Right lobe of liver (tissue), 6 donors: ENCODE data around the gene MYO10. TPM values are rescaled to one million over a fixed set of nuclear protein-coding genes. Genes with fewer than 3 reads are reported as not detected.

Experiments used
- ATAC-seq, 4 donors: fragments of 200-7000 bp; cut with Tn5 transposase; one replicate each; pipeline ENCODE4 v1.9.1; 2020; ENCODE audit warnings: mild to moderate bottlenecking in 4 of 4, moderate library complexity in 4 of 4
- DNase-seq, 3 donors: peaks; one replicate each; pipeline ENCODE4 v3.0.0-alpha.2; 2020
- H3K27ac ChIP-seq, 3 donors: fragments of 200-600 bp; one replicate each; pipeline ENCODE4 v1.8.0; 2022
- H3K27me3 ChIP-seq, 2 donors: fragments of 200-600 bp; one replicate each; pipeline ENCODE4 v1.8.0; 2022
- H3K36me3 ChIP-seq, 4 donors: fragments of 200-600 bp; sonication (generic) in 1 of 4; one replicate each; pipeline versions ENCODE4 v1.5.1 to v1.8.0; 2017 to 2022; ENCODE audit warnings: control low read depth in 1 of 4
- H3K4me1 ChIP-seq, 4 donors: fragments of 200-600 bp; sonication (generic) in 1 of 4; one replicate each; pipeline versions ENCODE4 v1.5.1 to v1.8.0; 2017 to 2022; ENCODE audit warnings: control low read depth in 1 of 4
- H3K4me3 ChIP-seq, 3 donors: fragments of 200-600 bp; one replicate each; pipeline ENCODE4 v1.8.0; 2022
- H3K9me3 ChIP-seq, 4 donors: fragments of 200-600 bp; sonication (generic) in 1 of 4; one replicate each; pipeline versions ENCODE4 v1.5.1 to v1.8.0; 2017 to 2022; ENCODE audit warnings: control low read depth in 1 of 4
- POLR2A ChIP-seq: fragments of 450-650 bp; IDR thresholded peaks from one replicate; pipeline ENCODE4 v1.6.1; 2017; ENCODE audit warnings: antibody characterized with exemption, mild to moderate bottlenecking
- WGBS: methylation state at CpG from one replicate; pipeline ENCODE4 v1.1.6; 2018; ENCODE audit warnings: low coverage, low lambda C conversion rate; ENCODE audit not compliant: insufficient coverage; ENCODE audit errors: missing lambda C conversion rate; 5-methylcytosine and 5-hydroxymethylcytosine counted together
- intact Hi-C, 2 donors: fragments of 100-400 bp; cut with DNase I; formaldehyde crosslinking; loops; one replicate each; pipeline versions ENCODE4 v1.11.2 to v1.14.1; 2022
- small RNA-seq, 2 experiments: library from RNA; depleted of rRNA; stranded (forward); fragments of <200 nt; gene quantifications; one replicate each; pipeline ENCODE3, GENCODE V24; 2016
- total RNA-seq, 6 experiments: library from RNA; depleted of rRNA in 2 of 6; stranded (reverse); fragments of >200 nt in 2 of 6; fragmentation: NEBNext Ultra II Directional in 3 of 6; extraction: Animal tissue kit (Norgen Biotek cat#: 25700) in 3 of 6; gene quantifications; one replicate each; pipeline versions ENCODE4 v1.1.0 to v1.2.4, GENCODE V29; 2016 to 2023
- TF ChIP-seq, protein P1 (sequence below), 4 donors: fragments of 200-600 bp in 3 of 4; fragments of 450-650 bp in 1 of 4; IDR thresholded peaks; one replicate each; pipeline versions ENCODE4 v1.5.1 to v1.8.0; 2016 to 2022; ENCODE audit warnings: antibody characterized with exemption in 4 of 4, mild to moderate bottlenecking in 2 of 4
- donor health status: DM: no; HTN: yes; CAD: no.
- donor health status: DM: no; HTN: no; CAD: no.
- donor health status: DM: no; HTN: no; CAD: no.
- donor health status: DM: no; HTN: yes; CAD: no.
- donor health status: DM: no; HTN: yes; CAD: no.

The MYO10 gene
- total RNA-seq, 6 experiments from 2014 or later, result 3.9 to 13.1 (median 6.9) TPM

DNA sequence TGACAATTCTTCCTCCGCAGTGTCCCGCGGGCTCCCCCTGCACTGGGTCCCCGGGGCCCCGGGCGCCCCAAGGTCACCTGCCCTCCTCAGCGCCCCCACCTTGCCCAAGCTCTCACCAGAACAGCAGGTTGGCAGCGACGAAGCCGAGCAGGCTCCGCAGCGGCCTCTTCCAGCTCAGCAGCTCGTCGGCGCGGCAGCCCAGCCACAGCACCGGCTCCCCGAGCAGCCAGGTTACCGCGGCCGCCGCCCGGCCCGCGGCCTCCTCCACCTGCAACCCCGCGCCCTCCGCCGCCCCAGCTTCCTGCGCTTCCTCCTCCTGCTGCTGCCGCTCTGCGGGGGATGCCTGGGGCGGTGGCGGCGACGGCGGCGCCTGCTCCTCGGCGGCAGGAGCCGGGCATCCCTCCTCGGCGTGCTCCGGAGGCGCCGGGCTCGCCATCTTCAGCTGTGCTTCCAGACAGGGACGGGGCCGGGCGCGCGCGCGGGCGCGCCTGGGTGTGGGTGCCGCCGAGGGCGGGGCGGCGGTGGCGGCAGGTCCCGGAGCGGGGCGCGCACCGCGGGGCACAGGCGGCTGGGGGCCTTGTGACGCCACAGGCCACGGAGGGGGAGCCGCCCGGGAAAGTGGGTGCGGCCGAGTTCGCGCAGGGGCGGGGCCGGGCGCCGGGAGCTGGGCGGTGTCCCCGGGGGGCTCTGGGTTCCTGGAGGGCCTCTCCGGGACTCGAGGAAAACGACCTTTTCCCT, 319.4 kb downstream of the MYO10 start, which contains the start of gene RETREG1:
RETREG1 (minus strand) TSS at position 462 of the 738 bp plus-strand sequence; CDS start at position 436, 26 bp downstream.
- TF ChIP-seq, protein P1, sequence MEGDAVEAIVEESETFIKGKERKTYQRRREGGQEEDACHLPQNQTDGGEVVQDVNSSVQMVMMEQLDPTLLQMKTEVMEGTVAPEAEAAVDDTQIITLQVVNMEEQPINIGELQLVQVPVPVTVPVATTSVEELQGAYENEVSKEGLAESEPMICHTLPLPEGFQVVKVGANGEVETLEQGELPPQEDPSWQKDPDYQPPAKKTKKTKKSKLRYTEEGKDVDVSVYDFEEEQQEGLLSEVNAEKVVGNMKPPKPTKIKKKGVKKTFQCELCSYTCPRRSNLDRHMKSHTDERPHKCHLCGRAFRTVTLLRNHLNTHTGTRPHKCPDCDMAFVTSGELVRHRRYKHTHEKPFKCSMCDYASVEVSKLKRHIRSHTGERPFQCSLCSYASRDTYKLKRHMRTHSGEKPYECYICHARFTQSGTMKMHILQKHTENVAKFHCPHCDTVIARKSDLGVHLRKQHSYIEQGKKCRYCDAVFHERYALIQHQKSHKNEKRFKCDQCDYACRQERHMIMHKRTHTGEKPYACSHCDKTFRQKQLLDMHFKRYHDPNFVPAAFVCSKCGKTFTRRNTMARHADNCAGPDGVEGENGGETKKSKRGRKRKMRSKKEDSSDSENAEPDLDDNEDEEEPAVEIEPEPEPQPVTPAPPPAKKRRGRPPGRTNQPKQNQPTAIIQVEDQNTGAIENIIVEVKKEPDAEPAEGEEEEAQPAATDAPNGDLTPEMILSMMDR (IDR thresholded peaks at IDR 0.05), result no peak
- TF ChIP-seq POLR2A, result peak; percentile 18
- Histone ChIP-seq H3K4me3 (peak within 1 kb of the TSS; percentile 69 to 78 (median 70)), H3K27me3 (no peaks in the 10 kb centered on the region), H3K4me1 (peaks cover 0 to 4% (median 0%) of the 10 kb centered on the region in 4 donors), H3K27ac (peak within 1 kb of the TSS in 2 of 3 donors; percentile 43 to 58), H3K36me3 (no peaks in the 10 kb centered on the region), H3K9me3 (no peaks in the 10 kb centered on the region)
- no CpG with 5 or more reads among the region's 86 CpGs for WGBS
- ATAC-seq, result peak; percentile 70 to 82 (median 82)
- intact Hi-C loops, result no loop called here
- DNase-seq, result peak; percentile 57 to 72 (median 71)

DNA sequence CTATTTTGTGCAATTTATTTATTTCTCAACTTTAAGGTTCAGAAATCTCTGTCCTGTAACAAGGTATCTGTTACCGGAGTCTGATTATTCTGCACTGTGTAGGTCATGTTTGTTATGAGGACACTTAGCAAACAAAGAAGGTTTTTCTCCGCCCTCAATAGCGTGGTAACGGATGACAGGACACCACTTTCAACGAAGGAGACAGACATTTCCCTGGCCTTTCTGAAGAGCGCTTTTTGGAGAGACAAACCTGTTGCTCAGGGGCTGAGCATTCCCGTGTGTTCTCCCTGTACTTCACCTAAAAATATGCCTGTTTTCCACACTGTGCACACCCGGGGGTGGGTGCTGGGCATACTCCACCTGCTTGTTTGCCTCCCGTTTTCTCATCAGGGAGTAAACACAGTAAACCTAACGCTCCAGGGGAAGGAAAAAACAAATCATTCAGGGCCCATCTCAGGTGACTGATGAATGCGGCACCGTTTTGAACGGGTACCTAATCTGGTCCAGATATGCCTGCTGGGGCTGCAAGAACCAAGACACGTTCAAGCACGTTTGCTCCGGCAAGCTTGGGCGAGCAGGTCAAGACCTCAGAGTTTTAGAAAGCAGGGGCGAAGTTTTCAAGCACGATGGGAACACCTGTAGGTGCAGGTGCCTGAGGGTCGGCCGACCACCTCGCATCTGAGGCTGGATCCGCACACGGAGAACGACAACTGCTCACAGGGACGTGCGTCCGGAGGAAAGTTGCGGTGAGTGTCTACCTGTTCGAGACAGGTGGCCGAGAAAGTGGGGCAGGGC, 320.1 kb downstream of the MYO10 start:
- 12% methylated on average over 23 of the region's 31 CpGs for WGBS

DNA sequence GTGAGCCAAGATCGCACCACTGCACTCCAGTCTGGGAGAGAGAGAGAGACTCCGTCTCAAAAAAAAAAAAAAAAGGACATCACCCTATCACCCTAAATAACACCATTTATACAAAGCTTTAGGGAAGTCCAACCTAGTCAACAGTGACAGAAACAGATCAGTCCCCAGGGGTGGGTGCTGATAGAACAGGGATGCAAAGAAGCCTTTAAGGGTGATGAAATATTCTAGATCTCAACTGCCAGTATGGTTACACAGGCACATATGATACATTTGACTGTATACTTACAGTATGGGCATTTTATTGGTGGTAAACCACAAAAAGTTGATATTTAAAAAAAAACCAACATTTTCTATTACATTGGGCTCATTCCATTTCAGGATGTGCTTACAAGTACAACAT, 324.1 kb downstream of the MYO10 start:
- DNase-seq (no peak), ATAC-seq (no peak)
- no peaks in the 10 kb centered on the region for H3K27me3 ChIP-seq
- intact Hi-C loops, result no loop called here
- no peaks in the 10 kb centered on the region for H3K36me3 ChIP-seq
- no peak for TF ChIP-seq POLR2A
- TF ChIP-seq, protein P1 (IDR thresholded peaks at IDR 0.05), result no peak
- no peaks in the 10 kb centered on the region for H3K9me3 ChIP-seq
- no peak overlapping the region for H3K27ac ChIP-seq
- WGBS, result no CpG with 5 or more reads among the region's 2 CpGs
- peaks cover 0 to 4% (median 0%) of the 10 kb centered on the region in 4 donors for H3K4me1 ChIP-seq
- H3K4me3 ChIP-seq, result no peak overlapping the region

More for the DNA sequence above, 320.1 kb downstream of the MYO10 start:
- DNase-seq (no peak), ATAC-seq (peak; percentile 64 to 78 (median 72))
- Histone ChIP-seq H3K27ac (peak overlapping the region in 2 of 3 donors; percentile 43 to 58), H3K36me3 (no peaks in the 10 kb centered on the region), H3K27me3 (no peaks in the 10 kb centered on the region), H3K9me3 (no peaks in the 10 kb centered on the region), H3K4me1 (peaks cover 0 to 4% (median 0%) of the 10 kb centered on the region in 4 donors), H3K4me3 (peak overlapping the region; percentile 69 to 78 (median 70))
- intact Hi-C loops, result no loop called here
- TF ChIP-seq POLR2A, result no peak
- TF ChIP-seq, protein P1 (IDR thresholded peaks at IDR 0.05), result no peak

Small RNA genes within 50 kb of the gene (small RNA-seq; reads per million reads assigned to genes)
- 0 reads per million in 2 experiments for gene RF00019
- 0 reads per million in 2 experiments for gene RNA5SP179
- gene RNU6-660P, result 0 reads per million in 2 experiments
